ENCODE results near the gene CFAP74.

DNA sequence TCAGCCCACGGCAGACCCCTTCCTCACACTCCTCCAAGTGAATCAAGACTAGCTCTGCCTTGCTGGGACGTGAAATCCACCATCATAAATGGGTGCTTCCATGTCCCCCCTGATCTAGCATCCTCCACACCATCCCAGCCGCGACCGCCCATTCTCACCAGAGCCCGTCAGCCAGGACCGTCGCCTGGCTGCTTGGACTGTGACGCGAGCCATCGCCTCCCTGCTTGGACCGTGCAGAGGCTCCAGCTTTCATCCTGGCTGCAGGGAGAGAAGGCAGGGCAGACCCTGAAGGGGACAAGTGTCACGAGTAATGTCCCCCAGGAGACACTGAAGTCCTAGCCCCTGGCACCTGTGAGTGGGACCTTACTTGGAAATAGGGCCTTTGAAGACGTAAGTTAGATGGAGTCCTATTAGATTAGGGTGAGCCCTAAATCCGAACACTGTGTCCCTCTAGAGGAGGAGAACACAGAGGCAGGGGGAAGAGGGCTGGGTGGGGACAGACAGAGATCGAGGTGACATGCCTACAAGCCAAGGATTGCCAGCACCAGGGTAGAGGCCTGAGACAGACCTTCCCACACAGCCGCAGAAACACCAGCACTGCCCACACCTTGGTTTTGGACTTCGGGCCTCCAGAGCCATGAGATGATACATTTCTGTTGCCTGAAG lies 33.9 kb upstream of the CFAP74 start:
- no peak for TF ChIP-seq POLR2A (IDR thresholded peaks at IDR 0.05)
- TF ChIP-seq, protein P1, sequence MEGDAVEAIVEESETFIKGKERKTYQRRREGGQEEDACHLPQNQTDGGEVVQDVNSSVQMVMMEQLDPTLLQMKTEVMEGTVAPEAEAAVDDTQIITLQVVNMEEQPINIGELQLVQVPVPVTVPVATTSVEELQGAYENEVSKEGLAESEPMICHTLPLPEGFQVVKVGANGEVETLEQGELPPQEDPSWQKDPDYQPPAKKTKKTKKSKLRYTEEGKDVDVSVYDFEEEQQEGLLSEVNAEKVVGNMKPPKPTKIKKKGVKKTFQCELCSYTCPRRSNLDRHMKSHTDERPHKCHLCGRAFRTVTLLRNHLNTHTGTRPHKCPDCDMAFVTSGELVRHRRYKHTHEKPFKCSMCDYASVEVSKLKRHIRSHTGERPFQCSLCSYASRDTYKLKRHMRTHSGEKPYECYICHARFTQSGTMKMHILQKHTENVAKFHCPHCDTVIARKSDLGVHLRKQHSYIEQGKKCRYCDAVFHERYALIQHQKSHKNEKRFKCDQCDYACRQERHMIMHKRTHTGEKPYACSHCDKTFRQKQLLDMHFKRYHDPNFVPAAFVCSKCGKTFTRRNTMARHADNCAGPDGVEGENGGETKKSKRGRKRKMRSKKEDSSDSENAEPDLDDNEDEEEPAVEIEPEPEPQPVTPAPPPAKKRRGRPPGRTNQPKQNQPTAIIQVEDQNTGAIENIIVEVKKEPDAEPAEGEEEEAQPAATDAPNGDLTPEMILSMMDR (IDR thresholded peaks at IDR 0.05): no peak
